Fibroblast of mammary gland (primary cell): ENCODE data around the gene CPNE5.

Experiments used
- DNase-seq: peaks from one replicate; pipeline ENCODE4 v3.0.0-alpha.2; 2010; ENCODE audit warnings: low read depth
- H3K4me3 ChIP-seq: 2 replicates; pipeline ENCODE4 v1.5.1; 2011; ENCODE audit warnings: low read depth, mild to moderate bottlenecking, low read length, moderate library complexity; ENCODE audit not compliant: control insufficient read depth
- TF ChIP-seq, protein P1 (sequence below): conservative IDR thresholded peaks from 2 replicates; pipeline ENCODE4 v1.5.1; 2011; ENCODE audit warnings: low read depth, low read length, inconsistent platforms; ENCODE audit not compliant: control insufficient read depth, insufficient read depth

The CPNE5 gene

GRCh38 chr6:36793296-36793912, 45.8 kb downstream of the CPNE5 start:
- DNase-seq: no peak
- TF ChIP-seq, protein P1, sequence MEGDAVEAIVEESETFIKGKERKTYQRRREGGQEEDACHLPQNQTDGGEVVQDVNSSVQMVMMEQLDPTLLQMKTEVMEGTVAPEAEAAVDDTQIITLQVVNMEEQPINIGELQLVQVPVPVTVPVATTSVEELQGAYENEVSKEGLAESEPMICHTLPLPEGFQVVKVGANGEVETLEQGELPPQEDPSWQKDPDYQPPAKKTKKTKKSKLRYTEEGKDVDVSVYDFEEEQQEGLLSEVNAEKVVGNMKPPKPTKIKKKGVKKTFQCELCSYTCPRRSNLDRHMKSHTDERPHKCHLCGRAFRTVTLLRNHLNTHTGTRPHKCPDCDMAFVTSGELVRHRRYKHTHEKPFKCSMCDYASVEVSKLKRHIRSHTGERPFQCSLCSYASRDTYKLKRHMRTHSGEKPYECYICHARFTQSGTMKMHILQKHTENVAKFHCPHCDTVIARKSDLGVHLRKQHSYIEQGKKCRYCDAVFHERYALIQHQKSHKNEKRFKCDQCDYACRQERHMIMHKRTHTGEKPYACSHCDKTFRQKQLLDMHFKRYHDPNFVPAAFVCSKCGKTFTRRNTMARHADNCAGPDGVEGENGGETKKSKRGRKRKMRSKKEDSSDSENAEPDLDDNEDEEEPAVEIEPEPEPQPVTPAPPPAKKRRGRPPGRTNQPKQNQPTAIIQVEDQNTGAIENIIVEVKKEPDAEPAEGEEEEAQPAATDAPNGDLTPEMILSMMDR: no peak

GRCh38 chr6:36791521-36792135, 47.6 kb downstream of the CPNE5 start:
- DNase-seq: no peak
- H3K4me3 ChIP-seq: no peak overlapping the region
- TF ChIP-seq, protein P1: no peak

More at GRCh38 chr6:36793296-36793912, 45.8 kb downstream of the CPNE5 start:
- H3K4me3 ChIP-seq: no peak overlapping the region

DNA sequence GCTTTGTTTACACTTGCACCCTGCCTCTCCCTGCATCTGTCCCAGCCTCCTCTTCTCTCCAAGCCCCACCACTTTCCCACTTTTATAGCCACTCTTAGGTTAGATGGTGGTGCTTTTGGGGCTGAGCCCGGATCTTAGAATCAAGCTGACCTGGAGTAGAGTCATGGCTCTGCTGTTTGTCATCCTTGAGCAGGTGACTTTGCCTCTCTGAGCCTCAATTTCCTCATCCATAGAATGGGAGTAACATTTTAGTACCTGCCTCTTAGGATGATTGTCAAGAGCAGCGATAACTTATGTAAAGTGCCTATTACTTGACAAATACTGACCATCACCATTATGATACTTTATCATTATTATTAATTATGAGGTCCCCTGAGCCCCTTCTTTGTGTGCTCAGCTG, 48.2 kb downstream of the CPNE5 start:
- DNase-seq: no peak
- TF ChIP-seq, protein P1: no peak
- H3K4me3 ChIP-seq: no peak overlapping the region

- DNase-seq: peak; percentile 16
- TF ChIP-seq, protein P1: no peak
- H3K4me3 ChIP-seq: no peak overlapping the region
Observed at GRCh38 chr6:36788768-36789167, 50.5 kb downstream of the CPNE5 start.

- TF ChIP-seq, protein P1: no peak
- H3K4me3 ChIP-seq: no peak overlapping the region
- no peak for DNase-seq
Observed at GRCh38 chr6:36788186-36788585, 51.1 kb downstream of the CPNE5 start.

DNA sequence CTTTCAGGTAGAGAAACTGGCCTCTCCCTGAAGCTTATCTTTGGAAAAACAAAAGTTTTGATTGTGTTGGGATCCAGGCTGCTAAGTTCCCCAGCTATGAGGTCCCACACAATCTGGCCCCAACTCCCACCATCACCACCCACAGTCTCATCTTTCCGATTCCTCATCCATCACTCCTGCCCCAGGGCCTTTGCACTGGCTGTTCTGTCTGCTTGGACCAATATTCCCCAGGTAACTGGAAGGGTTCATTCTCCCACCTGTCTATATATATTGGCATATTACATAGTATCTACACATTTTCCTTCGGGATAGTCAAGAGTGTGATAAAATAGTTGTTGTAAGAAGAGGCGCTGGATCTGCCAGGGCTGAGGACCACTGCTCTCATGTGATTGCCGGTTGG, 52.0 kb downstream of the CPNE5 start:
- no peak overlapping the region for H3K4me3 ChIP-seq
- TF ChIP-seq, protein P1: no peak
- no peak for DNase-seq
